H1 (cell line): ENCODE results near the gene ANKRD34B. TPM values are rescaled to one million over a fixed set of nuclear protein-coding genes. Genes with fewer than 3 reads are reported as not detected.
A peak's percentile ranks its signal among the peaks of the same experiment; 100 is the strongest.

ENCODE experiments used
- CTBP2 ChIP-seq: IDR thresholded peaks from 2 replicates; pipeline ENCODE4 v1.7.0; 2011; ENCODE audit warnings: borderline replicate concordance, mild to moderate bottlenecking, moderate library complexity, mixed read lengths, low read length; ENCODE audit not compliant: insufficient read depth, insufficient read length
- GABPA ChIP-seq: IDR thresholded peaks from 2 replicates; pipeline ENCODE4 v1.6.1; 2011; ENCODE audit warnings: mild to moderate bottlenecking, low read length, moderate library complexity, borderline replicate concordance; ENCODE audit not compliant: insufficient read depth
- JUN ChIP-seq: IDR thresholded peaks from 2 replicates; pipeline ENCODE4 v1.6.1; 2011; ENCODE audit warnings: low read depth, mild to moderate bottlenecking, improper control_type of control experiment, low read length
- NANOG ChIP-seq: IDR thresholded peaks from 2 replicates; pipeline ENCODE4 v1.6.1; 2011; ENCODE audit warnings: low read length, low read depth, mild to moderate bottlenecking, inconsistent platforms; ENCODE audit not compliant: insufficient read depth, poor library complexity, severe bottlenecking
- POLR2A ChIP-seq, 2 experiments: IDR thresholded peaks; 1 replicate in 1 of 2; 2 replicates in 1 of 2; pipeline ENCODE4 v1.6.1; 2011; ENCODE audit warnings: low read depth in 2 of 2, low read length in 2 of 2, mild to moderate bottlenecking in 2 of 2; ENCODE audit errors: control extremely low read depth in 1 of 2
- POU5F1 ChIP-seq: IDR thresholded peaks from 2 replicates; pipeline ENCODE4 v1.6.1; 2011; ENCODE audit warnings: low read depth, mild to moderate bottlenecking, low read length, moderate library complexity
- RAD21 ChIP-seq, 2 experiments: IDR thresholded peaks in 1 of 2; conservative IDR thresholded peaks in 1 of 2; 2 replicates each; pipeline ENCODE4 v1.6.1; 2011; ENCODE audit warnings: low read depth in 2 of 2, low read length in 2 of 2, improper control_type of control experiment in 1 of 2, inconsistent platforms in 1 of 2, mild to moderate bottlenecking in 1 of 2, moderate library complexity in 1 of 2
- RNF2 ChIP-seq: fragments of 200-900, 300-1000 bp; sonication (generic); IDR thresholded peaks from 2 replicates; pipeline ENCODE4 v1.7.1; 2016; ENCODE audit warnings: borderline replicate concordance, low read depth, mild to moderate bottlenecking, antibody characterized with exemption, low read length; ENCODE audit not compliant: poor library complexity, severe bottlenecking; ENCODE audit errors: missing control alignments
- ZNF274 ChIP-seq: IDR thresholded peaks from 2 replicates; pipeline ENCODE4 v1.7.0; 2012; ENCODE audit warnings: low read length, borderline replicate concordance; ENCODE audit errors: extremely low read depth
- polyA plus RNA-seq, 7 experiments: library from polyadenylated mRNA; depleted of rRNA in 3 of 7; stranded (reverse) in 5 of 7; unstranded in 2 of 7; fragments of >200 nt in 5 of 7; fragments of 200-250 nt in 2 of 7; gene quantifications; 1 replicate in 5 of 7; 2 replicates in 1 of 7; 4 replicates in 1 of 7; pipeline versions ENCODE4 v1.2.1 to v1.2.3, GENCODE V29; 2011 to 2013; ENCODE audit warnings: missing spikeins in 2 of 7, mixed read lengths in 2 of 7
- total RNA-seq: library from RNA; stranded (reverse); fragmentation: NEBNext Ultra II Directional; extraction: Animal tissue kit (Norgen Biotek cat#: 25700); gene quantifications from 2 replicates; pipeline ENCODE4 v1.2.1, GENCODE V29; 2021
- TF ChIP-seq, protein P1 (sequence below): IDR thresholded peaks from 2 replicates; pipeline ENCODE4 v1.6.1; 2011; ENCODE audit warnings: low read length, improper control_type of control experiment

The ANKRD34B gene
- total and polyA plus RNA-seq, 2 of the 8 experiments (the other 6 are each of a cell fraction or from before 2014, with no cell fraction given) = 1.5 to 6.3 TPM

DNA sequence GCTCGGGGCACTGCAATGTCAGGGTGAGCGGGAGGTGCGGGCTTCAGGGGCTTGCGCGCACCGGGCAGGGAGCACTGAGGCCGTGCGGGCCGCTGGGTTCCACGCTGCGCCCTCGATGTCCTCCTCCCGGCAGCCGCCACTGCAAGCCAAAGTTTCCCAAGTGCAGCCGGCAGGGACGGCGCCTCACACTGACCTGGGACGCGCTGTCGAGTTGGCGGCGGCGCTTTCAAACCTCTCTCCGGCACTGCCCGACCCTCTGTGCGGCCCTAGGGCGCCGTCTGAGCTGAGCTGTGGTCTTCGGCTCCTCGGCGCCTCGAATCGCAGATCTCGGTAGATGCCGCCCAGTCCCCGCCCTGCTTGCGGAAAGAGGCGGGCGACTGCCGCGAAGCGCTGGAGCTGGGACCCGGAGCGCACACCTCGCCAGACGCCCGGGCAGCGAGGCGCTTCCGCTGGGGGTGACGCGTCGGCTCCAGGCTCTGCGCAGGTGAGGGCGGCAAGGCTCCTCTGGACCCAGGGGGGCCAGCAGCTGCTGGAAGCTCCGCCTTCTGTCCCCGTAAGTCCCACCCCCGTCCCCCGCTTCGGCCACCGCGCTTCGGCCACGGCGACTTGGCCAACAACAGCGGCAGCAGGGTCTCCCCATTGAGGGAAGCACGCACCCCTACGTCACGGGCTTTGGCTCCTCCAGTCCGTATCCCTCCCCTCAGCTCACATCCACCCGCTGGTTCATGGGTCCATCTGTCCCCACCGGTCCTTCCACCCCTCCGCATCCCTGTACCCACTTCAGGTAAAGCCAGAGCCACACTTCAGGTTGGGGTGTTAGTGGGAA is at the start of gene ANKRD34B (continued):
- TF ChIP-seq GABPA (peak; percentile 31; the same call in 1 of the 2 replicates), CTBP2 (no peak), JUN (no peak), NANOG (no peak), POU5F1 (no peak), RAD21 (IDR thresholded peaks at IDR 0.05 in 1 of 2, conservative IDR thresholded peaks at IDR 0.05 in 1 of 2; ENCODE audit: low read depth in 2 of 2, low read length in 2 of 2) (peak; percentile 6 to 21; a peak in 1 of 4 replicates), POLR2A (IDR thresholded peaks at IDR 0.05; ENCODE audit: control extremely low read depth in 1 of 2, low read depth in 2 of 2, low read length in 2 of 2) (0 out of 3 replicates have a peak, but pooled peaks of 1 of the 2 experiments have one; percentile 45), ZNF274 (no peak), RNF2 (peak; percentile 16)
- TF ChIP-seq, protein P1, sequence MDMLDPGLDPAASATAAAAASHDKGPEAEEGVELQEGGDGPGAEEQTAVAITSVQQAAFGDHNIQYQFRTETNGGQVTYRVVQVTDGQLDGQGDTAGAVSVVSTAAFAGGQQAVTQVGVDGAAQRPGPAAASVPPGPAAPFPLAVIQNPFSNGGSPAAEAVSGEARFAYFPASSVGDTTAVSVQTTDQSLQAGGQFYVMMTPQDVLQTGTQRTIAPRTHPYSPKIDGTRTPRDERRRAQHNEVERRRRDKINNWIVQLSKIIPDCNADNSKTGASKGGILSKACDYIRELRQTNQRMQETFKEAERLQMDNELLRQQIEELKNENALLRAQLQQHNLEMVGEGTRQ = no peak
